Thyroid gland (tissue), 4 donors: Measurements from ENCODE around the gene BACH1.

Experiments used
- CTCF ChIP-seq, 6 experiments: fragments of 200-600 bp in 3 of 6; fragments of 450-650 bp in 3 of 6; sonication (generic) in 3 of 6; IDR thresholded peaks; one replicate each; pipeline ENCODE4 v1.5.1; 2016 to 2019; ENCODE audit warnings: antibody characterized with exemption in 6 of 6, mild to moderate bottlenecking in 2 of 6, inconsistent platforms in 1 of 6, moderate library complexity in 1 of 6
- POLR2A ChIP-seq, 2 donors: fragments of 450-650 bp; IDR thresholded peaks; one replicate each; pipeline ENCODE4 v1.6.1; 2017; ENCODE audit warnings: antibody characterized with exemption in 2 of 2, mild to moderate bottlenecking in 2 of 2, moderate library complexity in 1 of 2

GRCh38 chr21:29320031-29320430 lies 21.3 kb downstream of the BACH1 start:
- TF ChIP-seq CTCF (IDR thresholded peaks at IDR 0.05) (no peak), POLR2A (IDR thresholded peaks at IDR 0.05) (no peak)
